H1 (cell line): ENCODE results near the gene NET1. TPM values are rescaled to one million over a fixed set of nuclear protein-coding genes. Genes with fewer than 3 reads are reported as not detected.

ENCODE experiments used
- CBX8 ChIP-seq: fragments of 300-800, 300-1000 bp; sonication (generic); IDR thresholded peaks from 2 replicates; pipeline ENCODE4 v1.7.1; 2016; ENCODE audit warnings: low read depth, low read length, borderline replicate concordance
- CHD7 ChIP-seq: fragments of 300-600 bp; sonication (generic); IDR thresholded peaks from 2 replicates; pipeline ENCODE4 v1.7.1; 2012; ENCODE audit warnings: low read length, moderate library complexity, mild to moderate bottlenecking, inconsistent platforms; ENCODE audit not compliant: insufficient replicate concordance
- GTF2F1 ChIP-seq: IDR thresholded peaks from 2 replicates; pipeline ENCODE4 v1.6.1; 2012; ENCODE audit warnings: low read depth, low read length, improper control_type of control experiment, borderline replicate concordance
- RFX5 ChIP-seq: IDR thresholded peaks from 2 replicates; pipeline ENCODE4 v1.6.1; 2011; ENCODE audit warnings: low read depth, low read length, improper control_type of control experiment, borderline replicate concordance
- SP1 ChIP-seq: IDR thresholded peaks from 2 replicates; pipeline ENCODE4 v1.6.1; 2011; ENCODE audit warnings: low read depth, low read length
- TEAD4 ChIP-seq: IDR thresholded peaks from 2 replicates; pipeline ENCODE4 v1.6.1; 2012; ENCODE audit warnings: low read depth, low read length, inconsistent platforms, mixed read lengths
- polyA plus RNA-seq, 7 experiments: library from polyadenylated mRNA; depleted of rRNA in 3 of 7; stranded (reverse) in 5 of 7; unstranded in 2 of 7; fragments of >200 nt in 5 of 7; fragments of 200-250 nt in 2 of 7; gene quantifications; 1 replicate in 5 of 7; 2 replicates in 1 of 7; 4 replicates in 1 of 7; pipeline versions ENCODE4 v1.2.1 to v1.2.3, GENCODE V29; 2011 to 2013; ENCODE audit warnings: missing spikeins in 2 of 7, mixed read lengths in 2 of 7
- total RNA-seq: library from RNA; stranded (reverse); fragmentation: NEBNext Ultra II Directional; extraction: Animal tissue kit (Norgen Biotek cat#: 25700); gene quantifications from 2 replicates; pipeline ENCODE4 v1.2.1, GENCODE V29; 2021
- TF ChIP-seq, protein P1 (sequence below), 3 experiments: IDR thresholded peaks; 1 replicate in 2 of 3; 2 replicates in 1 of 3; pipeline versions ENCODE4 v1.5.1 to v1.6.1; 2011; ENCODE audit warnings: low read length in 3 of 3, mild to moderate bottlenecking in 3 of 3, inconsistent platforms in 2 of 3, low read depth in 1 of 3, moderate library complexity in 1 of 3; ENCODE audit not compliant: insufficient read depth in 1 of 3; ENCODE audit errors: control extremely low read depth in 1 of 3

NET1 gene
- total and polyA plus RNA-seq, 2 of the 8 experiments (the other 6 are each of a cell fraction or from before 2014, with no cell fraction given) = 21.5 to 117 TPM

GRCh38 chr10:5502571-5503476 lies 90.5 kb downstream of the NET1 start (continued):
- TF ChIP-seq CHD7 (no peak), TEAD4 (no peak), RFX5 (no peak), SP1 (no peak), GTF2F1 (no peak), CBX8 (no peak)
- TF ChIP-seq, protein P1, sequence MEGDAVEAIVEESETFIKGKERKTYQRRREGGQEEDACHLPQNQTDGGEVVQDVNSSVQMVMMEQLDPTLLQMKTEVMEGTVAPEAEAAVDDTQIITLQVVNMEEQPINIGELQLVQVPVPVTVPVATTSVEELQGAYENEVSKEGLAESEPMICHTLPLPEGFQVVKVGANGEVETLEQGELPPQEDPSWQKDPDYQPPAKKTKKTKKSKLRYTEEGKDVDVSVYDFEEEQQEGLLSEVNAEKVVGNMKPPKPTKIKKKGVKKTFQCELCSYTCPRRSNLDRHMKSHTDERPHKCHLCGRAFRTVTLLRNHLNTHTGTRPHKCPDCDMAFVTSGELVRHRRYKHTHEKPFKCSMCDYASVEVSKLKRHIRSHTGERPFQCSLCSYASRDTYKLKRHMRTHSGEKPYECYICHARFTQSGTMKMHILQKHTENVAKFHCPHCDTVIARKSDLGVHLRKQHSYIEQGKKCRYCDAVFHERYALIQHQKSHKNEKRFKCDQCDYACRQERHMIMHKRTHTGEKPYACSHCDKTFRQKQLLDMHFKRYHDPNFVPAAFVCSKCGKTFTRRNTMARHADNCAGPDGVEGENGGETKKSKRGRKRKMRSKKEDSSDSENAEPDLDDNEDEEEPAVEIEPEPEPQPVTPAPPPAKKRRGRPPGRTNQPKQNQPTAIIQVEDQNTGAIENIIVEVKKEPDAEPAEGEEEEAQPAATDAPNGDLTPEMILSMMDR (IDR thresholded peaks at IDR 0.05; ENCODE audit: control extremely low read depth in 1 of 3, insufficient read depth in 1 of 3, low read depth in 1 of 3, low read length in 3 of 3) = no peak
